H1 (cell line): ENCODE results near the gene NEGR1.

ENCODE experiments used
- CBX8 ChIP-seq: fragments of 300-800, 300-1000 bp; sonication (generic); IDR thresholded peaks from 2 replicates; pipeline ENCODE4 v1.7.1; 2016; ENCODE audit warnings: low read depth, low read length, borderline replicate concordance
- CHD2 ChIP-seq: IDR thresholded peaks from 2 replicates; pipeline ENCODE4 v1.6.1; 2012; ENCODE audit warnings: low read length, improper control_type of control experiment
- CTCF ChIP-seq, 3 experiments: IDR thresholded peaks; 1 replicate in 2 of 3; 2 replicates in 1 of 3; pipeline versions ENCODE4 v1.5.1 to v1.6.1; 2011; ENCODE audit warnings: low read length in 3 of 3, mild to moderate bottlenecking in 3 of 3, inconsistent platforms in 2 of 3, low read depth in 1 of 3, moderate library complexity in 1 of 3; ENCODE audit not compliant: insufficient read depth in 1 of 3; ENCODE audit errors: control extremely low read depth in 1 of 3
- EGR1 ChIP-seq: IDR thresholded peaks from 2 replicates; pipeline ENCODE4 v1.6.1; 2011; ENCODE audit warnings: low read depth, low read length, borderline replicate concordance
- EZH2 ChIP-seq: fragments of 200-600 bp; sonication (generic); IDR thresholded peaks from 2 replicates; pipeline ENCODE4 v1.7.1; 2012; ENCODE audit warnings: low read depth, mild to moderate bottlenecking, moderate library complexity, low read length, inconsistent platforms; ENCODE audit not compliant: severe bottlenecking
- JUN ChIP-seq: IDR thresholded peaks from 2 replicates; pipeline ENCODE4 v1.6.1; 2011; ENCODE audit warnings: low read depth, mild to moderate bottlenecking, improper control_type of control experiment, low read length
- POLR2A ChIP-seq, 2 experiments: IDR thresholded peaks; 1 replicate in 1 of 2; 2 replicates in 1 of 2; pipeline ENCODE4 v1.6.1; 2011; ENCODE audit warnings: low read depth in 2 of 2, low read length in 2 of 2, mild to moderate bottlenecking in 2 of 2; ENCODE audit errors: control extremely low read depth in 1 of 2
- TCF12 ChIP-seq: IDR thresholded peaks from 2 replicates; pipeline ENCODE4 v1.6.1; 2011; ENCODE audit warnings: low read depth, mild to moderate bottlenecking, low read length
- TF ChIP-seq, protein P1 (sequence below): IDR thresholded peaks from 2 replicates; pipeline ENCODE4 v1.6.1; 2011; ENCODE audit warnings: low read length, improper control_type of control experiment
- TF ChIP-seq, protein P2 (sequence below): IDR thresholded peaks from 2 replicates; pipeline ENCODE4 v1.6.1; 2012; ENCODE audit warnings: inconsistent platforms

GRCh38 chr1:71908303-71908702 is 374.0 kb downstream of the NEGR1 start:
- no peak for TF ChIP-seq POLR2A (IDR thresholded peaks at IDR 0.05; ENCODE audit: control extremely low read depth in 1 of 2, low read depth in 2 of 2, low read length in 2 of 2)
- TF ChIP-seq, protein P1, sequence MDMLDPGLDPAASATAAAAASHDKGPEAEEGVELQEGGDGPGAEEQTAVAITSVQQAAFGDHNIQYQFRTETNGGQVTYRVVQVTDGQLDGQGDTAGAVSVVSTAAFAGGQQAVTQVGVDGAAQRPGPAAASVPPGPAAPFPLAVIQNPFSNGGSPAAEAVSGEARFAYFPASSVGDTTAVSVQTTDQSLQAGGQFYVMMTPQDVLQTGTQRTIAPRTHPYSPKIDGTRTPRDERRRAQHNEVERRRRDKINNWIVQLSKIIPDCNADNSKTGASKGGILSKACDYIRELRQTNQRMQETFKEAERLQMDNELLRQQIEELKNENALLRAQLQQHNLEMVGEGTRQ = no peak
- no peak for TF ChIP-seq TCF12
- no peak for TF ChIP-seq CTCF (IDR thresholded peaks at IDR 0.05; ENCODE audit: control extremely low read depth in 1 of 3, insufficient read depth in 1 of 3, low read depth in 1 of 3, low read length in 3 of 3)
- TF ChIP-seq CBX8 = no peak
- TF ChIP-seq, protein P2, sequence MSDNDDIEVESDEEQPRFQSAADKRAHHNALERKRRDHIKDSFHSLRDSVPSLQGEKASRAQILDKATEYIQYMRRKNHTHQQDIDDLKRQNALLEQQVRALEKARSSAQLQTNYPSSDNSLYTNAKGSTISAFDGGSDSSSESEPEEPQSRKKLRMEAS = no peak
- TF ChIP-seq JUN = no peak
- no peak for TF ChIP-seq EGR1
- TF ChIP-seq CHD2 = no peak
- TF ChIP-seq EZH2 = no peak
